SK-N-SH treated with all-trans-retinoic acid at 6 μM for 48 hours (cell line): ENCODE results near the gene FMN1.

Experiments used
- ATAC-seq: fragments of 200-7000 bp; cut with Tn5 transposase; 3 replicates; pipeline ENCODE4 v1.9.1; 2020; ENCODE audit warnings: mild to moderate bottlenecking, moderate library complexity
- ARNTL ChIP-seq: fragments of 450-650 bp; formaldehyde crosslinking; IDR thresholded peaks from 2 replicates; pipeline ENCODE4 v1.5.0; 2020; ENCODE audit warnings: low read depth, mild to moderate bottlenecking, moderate library complexity, borderline replicate concordance
- BACH2 ChIP-seq: fragments of 250-450 bp; sonication (Bioruptor Pico); IDR thresholded peaks from 2 replicates; pipeline ENCODE4 v1.9.0; 2021; ENCODE audit warnings: mild to moderate bottlenecking, borderline replicate concordance
- CREB5 ChIP-seq: fragments of 250-450 bp; sonication (Bioruptor Pico); IDR thresholded peaks from 2 replicates; pipeline ENCODE4 v1.5.1; 2020; ENCODE audit warnings: low read depth, mild to moderate bottlenecking, moderate library complexity
- CSDC2 ChIP-seq: fragments of 250-450 bp; sonication (Bioruptor Pico); IDR thresholded peaks from 2 replicates; pipeline ENCODE4 v1.5.0; 2020; ENCODE audit warnings: mild to moderate bottlenecking, moderate library complexity
- CSRNP3 ChIP-seq: fragments of 250-450 bp; sonication (Bioruptor Pico); IDR thresholded peaks from 2 replicates; pipeline ENCODE4 v1.5.1; 2021; ENCODE audit warnings: mild to moderate bottlenecking, moderate library complexity
- ESRRG ChIP-seq: fragments of 250-450 bp; sonication (Bioruptor Pico); IDR thresholded peaks from 2 replicates; pipeline ENCODE4 v1.6.1; 2021; ENCODE audit warnings: mild to moderate bottlenecking
- GLIS3 ChIP-seq: fragments of 250-450 bp; sonication (Bioruptor Pico); IDR thresholded peaks from 2 replicates; pipeline ENCODE4 v1.5.0; 2020; ENCODE audit warnings: mild to moderate bottlenecking, moderate library complexity
- ISL1 ChIP-seq: fragments of 250-450 bp; sonication (Bioruptor Pico); IDR thresholded peaks from 2 replicates; pipeline ENCODE4 v2.1.2; 2022; ENCODE audit warnings: mild to moderate bottlenecking, moderate library complexity
- OSR1 ChIP-seq: fragments of 250-450 bp; sonication (Bioruptor Pico); IDR thresholded peaks from 2 replicates; pipeline ENCODE4 v1.8.0; 2022; ENCODE audit warnings: moderate library complexity, mild to moderate bottlenecking, inconsistent platforms
- PATZ1 ChIP-seq: fragments of 250-450 bp; sonication (Bioruptor Pico); IDR thresholded peaks from 2 replicates; pipeline ENCODE4 v1.8.0; 2020; ENCODE audit warnings: mild to moderate bottlenecking, moderate library complexity, borderline replicate concordance
- POU6F1 ChIP-seq: fragments of 250-450 bp; sonication (Bioruptor Pico); IDR thresholded peaks from 2 replicates; pipeline ENCODE4 v1.8.0; 2021; ENCODE audit warnings: low read depth, mild to moderate bottlenecking, moderate library complexity, borderline replicate concordance
- PPARA ChIP-seq: fragments of 250-450 bp; sonication (Bioruptor Pico); IDR thresholded peaks from 2 replicates; pipeline ENCODE4 v1.5.0; 2020; ENCODE audit warnings: mild to moderate bottlenecking, borderline replicate concordance
- RARB ChIP-seq: fragments of 250-450 bp; sonication (Bioruptor Pico); IDR thresholded peaks from 2 replicates; pipeline ENCODE4 v1.8.0; 2021; ENCODE audit warnings: mild to moderate bottlenecking, moderate library complexity
- SNAI2 ChIP-seq: fragments of 250-450 bp; sonication (Bioruptor Pico); IDR thresholded peaks from 2 replicates; pipeline ENCODE4 v1.5.0; 2020; ENCODE audit warnings: mild to moderate bottlenecking, moderate library complexity
- TCF4 ChIP-seq: fragments of 250-450 bp; sonication (Bioruptor Pico); IDR thresholded peaks from 2 replicates; pipeline ENCODE4 v1.8.0; 2021; ENCODE audit warnings: mild to moderate bottlenecking, moderate library complexity, borderline replicate concordance
- TOX ChIP-seq: fragments of 250-450 bp; sonication (Bioruptor Pico); IDR thresholded peaks from 2 replicates; pipeline ENCODE4 v1.8.0; 2021; ENCODE audit warnings: mild to moderate bottlenecking, moderate library complexity, borderline replicate concordance
- ZC3H10 ChIP-seq: fragments of 250-450 bp; sonication (Bioruptor Pico); IDR thresholded peaks from 2 replicates; pipeline ENCODE4 v1.5.1; 2021; ENCODE audit warnings: mild to moderate bottlenecking, moderate library complexity
- ZFP3 ChIP-seq: fragments of 250-450 bp; sonication (Bioruptor Pico); IDR thresholded peaks from 2 replicates; pipeline ENCODE4 v1.5.0; 2020; ENCODE audit warnings: mild to moderate bottlenecking, moderate library complexity
- ZFP30 ChIP-seq: fragments of 450-650 bp; formaldehyde crosslinking; IDR thresholded peaks from 2 replicates; pipeline ENCODE4 v1.5.0; 2022; ENCODE audit warnings: mild to moderate bottlenecking, moderate library complexity
- ZNF565 ChIP-seq: fragments of 450-650 bp; formaldehyde crosslinking; conservative IDR thresholded peaks from 2 replicates; pipeline ENCODE4 v1.5.0; 2020; ENCODE audit warnings: low read depth, mild to moderate bottlenecking, moderate library complexity
- ZNF70 ChIP-seq: fragments of 450-650 bp; formaldehyde crosslinking; IDR thresholded peaks from 2 replicates; pipeline ENCODE4 v1.5.0; 2020; ENCODE audit warnings: mild to moderate bottlenecking, moderate library complexity
- ZNF8 ChIP-seq: fragments of 450-650 bp; formaldehyde crosslinking; IDR thresholded peaks from 2 replicates; pipeline ENCODE4 v1.5.0; 2020; ENCODE audit warnings: mild to moderate bottlenecking, moderate library complexity

Gene FMN1

GRCh38 chr15:33149919-33150318, 44.6 kb downstream of the FMN1 start (continued):
- TF ChIP-seq ARNTL (CRISPR knock-in tag) (no peak), CSRNP3 (no peak), ZFP3 (CRISPR knock-in tag) (no peak), ISL1 (no peak), PATZ1 (CRISPR knock-in tag) (no peak), TCF4 (CRISPR knock-in tag) (no peak)
- TF ChIP-seq, all 23 proteins: peak for 0

GRCh38 chr15:33148129-33148751, 46.3 kb downstream of the FMN1 start:
- peak; percentile 57 for ATAC-seq
- TF ChIP-seq SNAI2 (CRISPR knock-in tag) = 0 out of 2 replicates have a peak, but pooled peaks have one; percentile 6
- 0 out of 2 replicates have a peak, but pooled peaks have one; percentile 19 for TF ChIP-seq ESRRG (CRISPR knock-in tag)
- TF ChIP-seq POU6F1 (CRISPR knock-in tag) = no peak; the same call in 1 of the 2 replicates
- no peak for TF ChIP-seq RARB (CRISPR knock-in tag)
- TF ChIP-seq ZNF8 (CRISPR knock-in tag) = no peak; the same call in 1 of the 2 replicates
- peak; percentile 30; the same call in 1 of the 2 replicates for TF ChIP-seq ZC3H10
- TF ChIP-seq PATZ1 (CRISPR knock-in tag) = no peak
- no peak for TF ChIP-seq OSR1 (CRISPR knock-in tag)
- TF ChIP-seq CSDC2 (CRISPR knock-in tag) = peak; percentile 77; the same call in 1 of the 2 replicates
- TF ChIP-seq GLIS3 = no peak
- no peak for TF ChIP-seq ZFP30
- no peak for TF ChIP-seq TOX
- TF ChIP-seq ZNF70 = peak; percentile 69
- TF ChIP-seq ZNF565 (CRISPR knock-in tag) = no peak
- TF ChIP-seq TCF4 (CRISPR knock-in tag) = no peak
- no peak for TF ChIP-seq ZFP3 (CRISPR knock-in tag)
- no peak for TF ChIP-seq CSRNP3
- no peak for TF ChIP-seq CREB5 (CRISPR knock-in tag)
- TF ChIP-seq, all 23 proteins: peak for 5

GRCh38 chr15:33146051-33146450, 48.5 kb downstream of the FMN1 start:
- ATAC-seq = no peak
- TF ChIP-seq CSDC2 (CRISPR knock-in tag) (no peak), ZNF70 (no peak), PPARA (CRISPR knock-in tag) (no peak), BACH2 (CRISPR knock-in tag) (no peak), PATZ1 (CRISPR knock-in tag) (no peak), ZNF8 (CRISPR knock-in tag) (no peak), RARB (CRISPR knock-in tag) (no peak), CSRNP3 (no peak)
